ENCODE measurements around the gene JOSD1. TPM values are rescaled to one million over a fixed set of nuclear protein-coding genes. Genes with fewer than 3 reads are reported as not detected.

The JOSD1 gene
- total RNA-seq, 2 donors from 2014 or later = 45.0 to 48.3 TPM

GRCh38 chr22:38698407-38699094, 2.2 kb downstream of the JOSD1 start:
- no peak for DNase-seq (ENCODE audit: low spot score)
- intact Hi-C loops (cut with DNase I) = no loop called here

GRCh38 chr22:38697425-38698089, 3.2 kb downstream of the JOSD1 start:
- intact Hi-C loops (cut with DNase I) = no loop called here
- no peak for DNase-seq (ENCODE audit: low spot score)

- no peak for DNase-seq (ENCODE audit: low spot score)
- intact Hi-C loops (cut with DNase I) = no loop called here
Observed at GRCh38 chr22:38696606-38697424, 3.9 kb downstream of the JOSD1 start.

GRCh38 chr22:38694940-38695339, 5.8 kb downstream of the JOSD1 start:
- intact Hi-C loops (cut with DNase I) = no loop called here

GRCh38 chr22:38694049-38694448, 6.7 kb downstream of the JOSD1 start:
- intact Hi-C loops (cut with DNase I) = no loop called here

More at GRCh38 chr22:38694940-38695339, 5.8 kb downstream of the JOSD1 start:
- DNase-seq (ENCODE audit: low spot score) = no peak

GRCh38 chr22:38689651-38690050, 11.1 kb downstream of the JOSD1 start:
- DNase-seq (ENCODE audit: low spot score) = no peak
- intact Hi-C loops (cut with DNase I) = no loop called here

More at GRCh38 chr22:38694049-38694448, 6.7 kb downstream of the JOSD1 start:
- DNase-seq (ENCODE audit: low spot score) = no peak

GRCh38 chr22:38685761-38686160, 15.0 kb downstream of the JOSD1 start:
- DNase-seq (ENCODE audit: low spot score) = no peak
- intact Hi-C loops (cut with DNase I) = no loop called here

- intact Hi-C loops (cut with DNase I) = no loop called here
- peak; percentile 50 for DNase-seq (ENCODE audit: low spot score)
Observed at GRCh38 chr22:38684895-38685294, 15.8 kb downstream of the JOSD1 start.

- peak; percentile 97 for DNase-seq (ENCODE audit: low spot score)
- intact Hi-C loops (cut with DNase I) = no loop called here
Observed at GRCh38 chr22:38681582-38682335, 19.0 kb downstream of the JOSD1 start, which contains the start of gene TOMM22. Gene TOMM22, plus strand, starts transcription at chr22:38681957. Its CDS starts 22 bp downstream, at chr22:38681979.

- DNase-seq (ENCODE audit: low spot score) = no peak
- intact Hi-C loops (cut with DNase I) = loop anchor here in 1 of 2 donors (5.0 kb wide), 1 partner anchor 831 kb away; no protein-coding TSS in a partner anchor
Observed at GRCh38 chr22:38675833-38676232, 24.9 kb downstream of the JOSD1 start.

- DNase-seq (ENCODE audit: low spot score) = no peak
- intact Hi-C loops (cut with DNase I) = loop anchor here in 1 of 2 donors (5.0 kb wide), 1 partner anchor 832 kb away; no protein-coding TSS in a partner anchor
Observed at GRCh38 chr22:38674888-38675287, 25.9 kb downstream of the JOSD1 start.

GRCh38 chr22:38657045-38657909, 43.5 kb downstream of the JOSD1 start:
- intact Hi-C loops (cut with DNase I) = no loop called here

GRCh38 chr22:38656256-38657044, 44.3 kb downstream of the JOSD1 start, which contains the start of the genes CBY1 and FAM227A:
Gene CBY1, plus strand, starts transcription at chr22:38656638. Its CDS starts 11,417 bp downstream, at chr22:38668055.
Gene FAM227A, minus strand, starts transcription at chr22:38656392. Its CDS starts 6,224 bp downstream, at chr22:38650168.
- DNase-seq (ENCODE audit: low spot score) = peak; percentile 96
- intact Hi-C loops (cut with DNase I) = no loop called here

More at GRCh38 chr22:38657045-38657909, 43.5 kb downstream of the JOSD1 start:
- DNase-seq (ENCODE audit: low spot score) = no peak

GRCh38 chr22:38655519-38656255, 45.1 kb downstream of the JOSD1 start:
- intact Hi-C loops (cut with DNase I) = no loop called here
- DNase-seq (ENCODE audit: low spot score) = no peak

- intact Hi-C loops (cut with DNase I) = no loop called here
- no peak for DNase-seq (ENCODE audit: low spot score)
Observed at GRCh38 chr22:38653741-38654140, 47.0 kb downstream of the JOSD1 start.

- intact Hi-C loops (cut with DNase I) = no loop called here
- DNase-seq (ENCODE audit: low spot score) = no peak
Observed at GRCh38 chr22:38652859-38653258, 47.9 kb downstream of the JOSD1 start.
